Ishikawa (cell line): Measurements from ENCODE around the gene OSR1.

Source experiments
- CEBPB ChIP-seq: IDR thresholded peaks from 2 replicates; pipeline ENCODE4 v1.6.1; 2012
- CREB1 ChIP-seq: IDR thresholded peaks from 2 replicates; pipeline ENCODE4 v1.6.1; 2012; ENCODE audit warnings: low read depth
- EP300 ChIP-seq: IDR thresholded peaks from 2 replicates; pipeline ENCODE4 v1.6.1; 2012; ENCODE audit warnings: borderline replicate concordance
- FOXM1 ChIP-seq: IDR thresholded peaks from 2 replicates; pipeline ENCODE4 v1.6.1; 2012; ENCODE audit warnings: low read depth, borderline replicate concordance
- NFIC ChIP-seq: IDR thresholded peaks from 2 replicates; pipeline ENCODE4 v1.6.1; 2012
- RAD21 ChIP-seq: IDR thresholded peaks from 2 replicates; pipeline ENCODE4 v1.6.1; 2012; ENCODE audit warnings: low read depth
- TAF1 ChIP-seq: IDR thresholded peaks from 2 replicates; pipeline ENCODE4 v1.6.1; 2012; ENCODE audit warnings: low read depth, mild to moderate bottlenecking
- TCF12 ChIP-seq: IDR thresholded peaks from 2 replicates; pipeline ENCODE4 v1.6.1; 2012; ENCODE audit warnings: low read depth
- YY1 ChIP-seq: IDR thresholded peaks from 2 replicates; pipeline ENCODE4 v1.6.1; 2012; ENCODE audit warnings: low read depth
- ZBTB7A ChIP-seq: IDR thresholded peaks from 2 replicates; pipeline ENCODE4 v1.6.1; 2012; ENCODE audit warnings: low read depth
- TF ChIP-seq, protein P1 (sequence below): IDR thresholded peaks from 2 replicates; pipeline ENCODE4 v1.6.1; 2012
- TF ChIP-seq, protein P2 (sequence below): IDR thresholded peaks from 2 replicates; pipeline ENCODE4 v1.6.1; 2012

DNA sequence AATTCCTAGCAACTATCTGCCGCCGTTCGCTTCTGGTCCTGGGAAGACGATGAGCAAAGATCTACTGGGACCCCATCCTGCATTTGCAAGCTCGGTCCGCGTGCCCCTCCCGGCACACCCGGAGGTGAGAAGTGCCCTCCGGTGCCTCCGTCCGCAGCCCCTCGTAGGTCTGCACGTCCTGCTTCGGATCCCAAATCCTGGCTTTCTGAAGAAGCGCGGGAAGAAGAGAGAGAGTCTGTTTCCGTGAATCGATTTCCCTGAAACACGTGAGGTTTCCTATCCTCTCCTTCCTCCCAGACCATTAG lies 5.0 kb upstream of the OSR1 start:
- TF ChIP-seq TAF1, result no peak
- TF ChIP-seq YY1, result no peak
- TF ChIP-seq CREB1, result no peak
- no peak for TF ChIP-seq TCF12
- TF ChIP-seq CEBPB, result no peak
- no peak for TF ChIP-seq EP300
- TF ChIP-seq RAD21, result no peak
- TF ChIP-seq NFIC, result no peak
- TF ChIP-seq ZBTB7A, result no peak
- TF ChIP-seq, protein P1, sequence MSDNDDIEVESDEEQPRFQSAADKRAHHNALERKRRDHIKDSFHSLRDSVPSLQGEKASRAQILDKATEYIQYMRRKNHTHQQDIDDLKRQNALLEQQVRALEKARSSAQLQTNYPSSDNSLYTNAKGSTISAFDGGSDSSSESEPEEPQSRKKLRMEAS, result no peak
- TF ChIP-seq, protein P2, sequence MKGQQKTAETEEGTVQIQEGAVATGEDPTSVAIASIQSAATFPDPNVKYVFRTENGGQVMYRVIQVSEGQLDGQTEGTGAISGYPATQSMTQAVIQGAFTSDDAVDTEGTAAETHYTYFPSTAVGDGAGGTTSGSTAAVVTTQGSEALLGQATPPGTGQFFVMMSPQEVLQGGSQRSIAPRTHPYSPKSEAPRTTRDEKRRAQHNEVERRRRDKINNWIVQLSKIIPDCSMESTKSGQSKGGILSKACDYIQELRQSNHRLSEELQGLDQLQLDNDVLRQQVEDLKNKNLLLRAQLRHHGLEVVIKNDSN, result no peak
- no peak for TF ChIP-seq FOXM1
